GM19467 (cell line): ENCODE results near the gene IER5L.

Source experiments
- ATAC-seq: cut with Tn5 transposase; IDR thresholded peaks from one replicate; pipeline ENCODE4 v1.9.1; 2021; ENCODE audit warnings: mild to moderate bottlenecking, moderate library complexity; ENCODE audit not compliant: unreplicated experiment

IER5L gene

GRCh38 chr9:129182625-129183494 is 4.8 kb upstream of the IER5L start:
- no peak for ATAC-seq

GRCh38 chr9:129182122-129182521 is 4.1 kb upstream of the IER5L start:
- ATAC-seq: no peak

- ATAC-seq: no peak
Observed at GRCh38 chr9:129181246-129181645, 3.2 kb upstream of the IER5L start.

- no peak for ATAC-seq
Observed at GRCh38 chr9:129178568-129179382, 714 bp upstream of the IER5L start.

GRCh38 chr9:129177443-129177790 is 644 bp downstream of the IER5L start:
- ATAC-seq: peak; percentile 10

GRCh38 chr9:129176701-129177442 is 1.2 kb downstream of the IER5L start:
- no peak for ATAC-seq

GRCh38 chr9:129175825-129176633 is 2.0 kb downstream of the IER5L start:
- ATAC-seq: no peak

- no peak for ATAC-seq
Observed at GRCh38 chr9:129175515-129175824, 2.6 kb downstream of the IER5L start.

GRCh38 chr9:129174724-129175514 is 3.1 kb downstream of the IER5L start:
- no peak for ATAC-seq

- ATAC-seq: no peak
Observed at GRCh38 chr9:129174102-129174723, 3.8 kb downstream of the IER5L start.

- no peak for ATAC-seq
Observed at GRCh38 chr9:129173296-129174101, 4.6 kb downstream of the IER5L start.

- ATAC-seq: no peak
Observed at GRCh38 chr9:129172816-129173215, 5.2 kb downstream of the IER5L start.

GRCh38 chr9:129171993-129172751 is 5.9 kb downstream of the IER5L start:
- no peak for ATAC-seq

- ATAC-seq: no peak
Observed at GRCh38 chr9:129170229-129170628, 7.8 kb downstream of the IER5L start.

- no peak for ATAC-seq
Observed at GRCh38 chr9:129166623-129167557, 11.2 kb downstream of the IER5L start.

GRCh38 chr9:129165198-129165597 is 12.9 kb downstream of the IER5L start:
- ATAC-seq: no peak
